GM03348 (cell line): Measurements from ENCODE around the gene PEX5L.
A peak's percentile ranks its signal among the peaks of the same experiment; 100 is the strongest.
"Not testable (repeated sequence)": the region's sequence is repeated elsewhere in the genome, so short reads cannot be mapped to it uniquely, and the experiment has no call there.

Source experiments
- DNase-seq: peaks from one replicate; pipeline ENCODE4 v3.0.0; 2012; ENCODE audit warnings: low spot score

PEX5L gene

GRCh38 chr3:180011927-180012326, 24.8 kb downstream of the PEX5L start:
- no peak for DNase-seq

DNA sequence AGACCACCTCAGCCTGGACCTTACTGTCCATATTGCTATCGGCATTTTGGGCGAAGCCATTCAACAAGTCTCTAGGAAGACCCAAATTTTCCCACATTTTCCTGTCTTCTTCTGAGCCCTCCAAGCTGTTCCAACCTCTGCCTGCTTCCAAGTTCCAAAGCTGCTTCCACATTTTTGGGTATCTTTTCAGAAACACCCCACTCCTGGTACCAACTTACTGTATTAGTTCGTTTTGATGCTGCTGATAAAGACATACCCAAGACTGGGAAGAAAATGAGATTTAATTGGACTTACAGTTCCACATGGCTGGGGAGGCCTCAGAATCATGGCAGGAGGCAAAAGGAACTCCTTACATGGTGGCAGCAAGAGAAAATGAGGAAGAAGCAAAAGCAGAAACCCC, 28.4 kb downstream of the PEX5L start:
- DNase-seq, result not testable (repeated sequence)

DNA sequence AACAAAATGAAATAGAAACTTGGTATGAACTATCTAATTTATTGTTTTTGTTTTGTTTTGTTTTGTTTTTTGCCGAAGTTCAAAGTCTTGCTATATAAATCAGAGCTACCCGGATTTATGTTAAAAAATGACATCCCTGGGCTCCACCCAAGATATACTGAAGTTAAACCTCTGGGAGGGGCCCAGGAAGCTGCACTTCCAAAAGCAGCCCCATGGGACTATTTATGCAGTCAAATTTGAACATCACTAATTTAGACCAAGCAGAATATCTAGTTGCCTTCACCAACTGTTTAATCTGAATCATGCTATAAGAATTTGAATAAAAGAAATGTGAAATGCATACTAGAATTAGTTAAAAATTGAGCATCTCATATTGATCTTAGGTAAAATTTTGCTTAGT, 32.2 kb downstream of the PEX5L start:
- DNase-seq, result no peak

GRCh38 chr3:180002006-180002405, 34.7 kb downstream of the PEX5L start:
- no peak for DNase-seq

DNA sequence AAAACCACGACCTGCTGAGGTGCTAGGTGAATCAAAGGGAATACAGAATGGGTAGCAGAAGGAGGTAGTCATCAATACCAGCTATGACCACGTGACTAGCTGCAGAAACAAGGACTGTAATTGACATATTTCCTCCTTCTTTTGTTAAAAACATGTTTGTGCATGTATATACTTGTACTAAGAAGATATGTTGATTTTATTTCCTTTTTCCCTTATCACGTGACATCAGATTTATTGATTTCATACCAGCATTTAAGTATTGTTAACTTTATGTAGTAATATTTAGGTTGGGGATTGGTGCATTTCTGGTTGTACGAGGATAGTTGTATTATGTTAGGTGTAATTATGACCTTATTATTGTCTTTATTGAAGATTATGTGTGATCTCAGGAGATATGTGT, 36.2 kb downstream of the PEX5L start:
- DNase-seq, result no peak

DNA sequence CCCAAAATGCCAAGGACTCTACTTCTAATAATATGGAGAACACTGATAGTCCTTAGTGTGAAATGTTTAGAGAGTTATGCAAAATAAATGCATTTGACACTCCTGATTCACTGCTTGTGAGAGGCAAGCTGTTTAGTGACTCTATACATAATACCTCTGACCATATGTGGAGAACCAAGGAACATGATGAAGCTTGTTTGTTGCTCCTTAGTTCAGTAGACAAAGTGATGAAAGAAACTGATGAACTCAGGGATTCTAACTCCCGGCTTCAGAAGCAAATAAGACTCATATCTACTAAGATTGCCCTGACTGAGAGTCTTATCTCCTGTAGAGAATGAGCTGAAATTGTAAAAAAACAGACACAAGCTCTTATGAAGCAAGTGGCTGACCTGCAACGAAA, 41.3 kb downstream of the PEX5L start:
- DNase-seq, result no peak

DNA sequence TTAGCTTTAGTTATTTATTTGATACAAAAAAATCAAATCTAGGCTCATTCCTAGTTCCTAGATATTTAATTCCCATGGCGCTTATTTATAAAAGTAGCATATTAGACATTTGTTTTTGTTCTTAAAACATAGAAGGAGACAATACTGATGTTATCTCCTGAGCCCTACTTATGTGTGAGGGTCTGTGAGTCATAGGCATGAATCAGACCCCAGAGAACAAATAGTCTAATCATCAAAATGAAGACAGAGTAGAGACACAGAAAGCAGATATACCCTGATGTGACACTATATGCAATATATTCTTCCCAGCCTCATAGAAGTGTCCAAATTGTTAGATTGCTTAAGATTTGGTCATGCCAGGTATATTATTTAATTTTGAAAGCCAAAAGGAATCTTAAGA, 44.9 kb downstream of the PEX5L start:
- DNase-seq, result no peak

GRCh38 chr3:179991104-179991503, 45.6 kb downstream of the PEX5L start:
- DNase-seq, result no peak

DNA sequence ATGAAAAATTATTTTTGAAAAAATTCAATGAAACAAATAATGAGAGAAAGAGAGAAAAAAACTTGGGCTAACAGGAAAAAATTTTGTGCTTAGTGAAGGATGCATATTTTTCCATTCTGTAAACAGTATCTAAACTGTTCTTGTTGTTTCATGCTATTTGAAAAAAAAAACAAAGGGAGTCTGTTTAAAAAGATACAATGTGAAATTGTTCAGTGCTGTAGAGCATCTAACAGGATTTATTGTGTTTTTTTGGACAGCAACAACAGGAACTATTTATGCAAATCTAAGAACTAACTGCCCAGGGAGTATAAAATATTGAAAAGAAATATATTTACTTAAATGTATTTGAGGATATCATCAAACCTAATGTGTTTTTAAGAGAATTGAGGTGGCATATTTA, 55.1 kb downstream of the PEX5L start:
- DNase-seq, result no peak

- no peak for DNase-seq
Observed at GRCh38 chr3:179977356-179977755, 59.4 kb downstream of the PEX5L start.

DNA sequence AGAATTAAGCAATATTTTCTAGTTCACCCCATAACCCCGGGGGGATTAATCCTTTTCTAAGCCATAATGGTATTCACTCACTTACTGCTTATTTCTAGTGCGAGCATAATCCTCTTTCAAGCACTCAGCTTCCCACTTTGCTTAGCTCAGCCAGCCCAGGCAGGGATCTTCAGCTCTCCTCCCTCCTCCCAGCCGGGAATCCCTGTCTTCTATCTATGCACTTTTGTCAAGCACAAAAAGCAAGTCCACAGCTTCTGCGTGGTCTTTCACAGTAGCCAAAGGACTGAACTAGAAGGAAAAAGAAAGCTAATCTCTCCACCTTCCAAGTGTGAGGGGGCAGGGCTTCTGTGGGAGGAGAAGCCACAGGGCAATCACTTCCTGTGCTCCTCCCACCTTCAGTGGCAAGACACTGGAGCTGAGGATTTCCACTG, 62.8 kb downstream of the PEX5L start:
- peak; percentile 11 for DNase-seq

DNA sequence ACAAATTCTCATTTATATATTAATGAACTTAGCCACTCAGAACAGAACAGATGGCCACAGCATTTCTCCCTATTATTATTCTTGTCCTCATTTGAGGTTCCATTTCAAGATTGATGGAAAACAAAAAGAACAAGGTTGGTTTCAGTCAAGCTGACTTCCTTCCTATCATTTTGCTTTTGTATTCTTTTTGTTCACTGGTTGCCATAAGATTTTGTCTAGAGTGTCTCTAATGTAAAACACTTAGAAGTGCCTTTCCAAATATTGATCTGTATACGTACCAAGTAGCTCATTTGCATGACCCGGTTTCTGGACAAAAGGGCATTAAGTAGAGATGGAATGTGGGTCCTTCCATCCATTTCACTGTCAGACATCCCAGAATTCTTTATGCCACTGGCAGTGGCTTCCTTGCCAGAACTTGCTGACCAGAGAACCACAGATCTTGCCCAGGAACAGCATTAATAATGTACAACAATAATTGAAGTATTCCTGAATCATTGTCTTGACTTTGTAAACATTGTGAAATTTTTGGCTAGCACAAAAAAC, 63.8 kb downstream of the PEX5L start:
- peak; percentile 3 for DNase-seq

GRCh38 chr3:179971280-179971679, 65.5 kb downstream of the PEX5L start:
- no peak for DNase-seq

- DNase-seq, result no peak
Observed at GRCh38 chr3:179970746-179971145, 66.0 kb downstream of the PEX5L start.

DNA sequence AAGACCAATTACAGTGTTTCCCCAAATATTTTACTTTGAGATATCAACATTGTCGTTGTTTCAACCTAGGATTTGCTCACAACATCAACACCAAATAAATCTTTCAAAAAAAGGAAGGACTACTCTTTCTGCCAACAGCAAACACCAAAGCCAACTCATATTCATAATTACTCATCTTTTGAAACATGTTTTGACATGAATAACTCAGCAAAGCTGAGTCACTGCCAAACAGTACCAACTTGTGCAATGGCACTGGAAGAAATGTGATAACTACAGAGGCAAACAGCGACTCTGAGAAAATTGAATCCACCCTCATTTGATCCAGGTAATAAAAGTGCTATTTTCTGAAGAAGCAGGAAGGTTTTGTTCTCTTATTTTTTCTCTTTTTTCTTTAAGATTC, 67.2 kb downstream of the PEX5L start:
- DNase-seq, result peak; percentile 21

GRCh38 chr3:179967622-179968021, 69.1 kb downstream of the PEX5L start:
- peak; percentile 19 for DNase-seq

DNA sequence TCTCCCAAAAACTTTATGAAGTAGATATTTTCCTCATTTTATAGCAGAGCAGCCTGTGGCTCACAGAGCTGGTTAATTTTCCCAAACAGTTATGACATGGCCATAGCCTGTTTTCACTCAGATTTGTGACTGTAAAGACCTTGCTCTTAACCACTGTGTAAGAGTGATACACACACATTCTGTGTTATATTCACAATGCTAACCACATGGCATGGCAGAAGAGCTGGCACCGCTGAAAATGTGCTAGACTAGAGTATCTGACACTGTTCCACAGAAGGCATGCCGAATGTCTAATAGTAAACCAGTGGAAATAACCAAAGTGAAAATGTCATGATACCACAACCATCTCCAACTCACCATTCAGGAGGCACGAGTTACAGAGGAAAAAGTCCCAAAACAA, 71.8 kb downstream of the PEX5L start:
- DNase-seq, result no peak

DNA sequence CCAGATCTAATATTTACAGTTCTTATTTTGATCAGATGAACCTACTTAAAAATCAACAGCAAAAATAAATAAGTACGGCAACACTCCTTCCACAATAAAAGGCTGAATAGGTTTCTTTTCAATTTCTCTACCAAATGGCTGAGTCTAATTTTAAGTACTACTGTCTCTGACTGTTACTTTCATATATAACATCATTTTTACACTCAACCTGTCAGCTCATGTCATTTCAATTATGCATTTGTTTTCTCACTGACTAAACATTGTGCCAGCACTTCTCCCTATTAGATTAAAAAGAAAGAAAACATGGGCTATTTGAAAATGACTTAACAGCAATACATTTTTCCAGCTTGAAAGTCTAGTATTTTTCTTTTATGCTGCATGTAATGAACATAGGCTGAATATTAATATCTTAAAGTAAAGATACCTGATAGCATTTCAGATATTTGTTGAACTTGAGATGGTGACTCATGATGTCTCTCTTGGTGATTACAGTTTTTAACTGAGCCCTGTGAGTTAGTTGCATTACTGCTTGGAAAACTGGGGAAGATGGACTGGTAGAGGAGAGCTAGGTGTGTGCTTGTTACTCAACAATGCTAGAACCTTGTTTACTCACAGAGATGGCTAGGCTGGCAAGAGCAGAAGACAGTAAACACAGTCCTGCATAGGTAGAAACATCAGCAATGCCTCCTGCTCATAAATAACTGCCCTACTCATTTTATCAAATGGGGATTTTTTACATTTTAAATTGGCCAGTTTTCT, 73.9 kb downstream of the PEX5L start:
- DNase-seq, result no peak

GRCh38 chr3:179961703-179962078, 75.0 kb downstream of the PEX5L start:
- no peak for DNase-seq

- DNase-seq, result no peak
Observed at GRCh38 chr3:179961071-179961702, 75.5 kb downstream of the PEX5L start.

GRCh38 chr3:179958759-179959158, 78.0 kb downstream of the PEX5L start:
- DNase-seq, result no peak

- no peak for DNase-seq
Observed at GRCh38 chr3:179958143-179958542, 78.6 kb downstream of the PEX5L start.

GRCh38 chr3:179957264-179957845, 79.4 kb downstream of the PEX5L start:
- DNase-seq, result no peak
